Measurements from ENCODE around the gene NOTCH4.

Gene NOTCH4

GRCh38 chr6:32255199-32256153 is 31.6 kb upstream of the NOTCH4 start:
- peak; percentile 69 for DNase-seq
- Histone ChIP-seq H2AFZ (ENCODE audit: low read length) (no peak overlapping the region), H3K36me3 (replicated peaks; ENCODE audit: insufficient read depth, low read length) (no peaks in the 10 kb centered on the region), H3F3A (ENCODE audit: insufficient read depth, low read length) (peaks cover 17% of the 10 kb centered on the region), H3K79me2 (ENCODE audit: low read length) (no peaks in the 10 kb centered on the region), H3K9me2 (replicated peaks; ENCODE audit: insufficient read depth, low read length) (no peaks in the 10 kb centered on the region), H3K4me2 (ENCODE audit: low read depth, low read length) (peak overlapping the region; percentile 71), H3K9me3 (replicated peaks; ENCODE audit: insufficient read depth, low read length) (no peaks in the 10 kb centered on the region), H3K4me1 (ENCODE audit: low read length) (peaks cover 6% of the 10 kb centered on the region), H3K9ac (ENCODE audit: low read length) (no peak overlapping the region), H4K20me1 (ENCODE audit: insufficient read depth, low read length) (no peaks in the 10 kb centered on the region; the same call in 1 of the 2 replicates), H3K4me3 (ENCODE audit: low read length) (peak overlapping the region; percentile 33; the same call in 1 of the 2 replicates), H3K27ac (ENCODE audit: low read length) (no peak overlapping the region), H3K27me3 (replicated peaks; ENCODE audit: insufficient read depth, low read length) (peaks cover 69% of the 10 kb centered on the region)
- TF ChIP-seq, protein P1, sequence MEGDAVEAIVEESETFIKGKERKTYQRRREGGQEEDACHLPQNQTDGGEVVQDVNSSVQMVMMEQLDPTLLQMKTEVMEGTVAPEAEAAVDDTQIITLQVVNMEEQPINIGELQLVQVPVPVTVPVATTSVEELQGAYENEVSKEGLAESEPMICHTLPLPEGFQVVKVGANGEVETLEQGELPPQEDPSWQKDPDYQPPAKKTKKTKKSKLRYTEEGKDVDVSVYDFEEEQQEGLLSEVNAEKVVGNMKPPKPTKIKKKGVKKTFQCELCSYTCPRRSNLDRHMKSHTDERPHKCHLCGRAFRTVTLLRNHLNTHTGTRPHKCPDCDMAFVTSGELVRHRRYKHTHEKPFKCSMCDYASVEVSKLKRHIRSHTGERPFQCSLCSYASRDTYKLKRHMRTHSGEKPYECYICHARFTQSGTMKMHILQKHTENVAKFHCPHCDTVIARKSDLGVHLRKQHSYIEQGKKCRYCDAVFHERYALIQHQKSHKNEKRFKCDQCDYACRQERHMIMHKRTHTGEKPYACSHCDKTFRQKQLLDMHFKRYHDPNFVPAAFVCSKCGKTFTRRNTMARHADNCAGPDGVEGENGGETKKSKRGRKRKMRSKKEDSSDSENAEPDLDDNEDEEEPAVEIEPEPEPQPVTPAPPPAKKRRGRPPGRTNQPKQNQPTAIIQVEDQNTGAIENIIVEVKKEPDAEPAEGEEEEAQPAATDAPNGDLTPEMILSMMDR (IDR thresholded peaks at IDR 0.05; ENCODE audit: low read length) = peak; percentile 49
- no peak for TF ChIP-seq EZH2phosphoT487 (IDR thresholded peaks at IDR 0.05; ENCODE audit: low read length)
- no peak for TF ChIP-seq EZH2 (optimal IDR thresholded peaks at IDR 0.05; ENCODE audit: low read depth, low read length)

DNA sequence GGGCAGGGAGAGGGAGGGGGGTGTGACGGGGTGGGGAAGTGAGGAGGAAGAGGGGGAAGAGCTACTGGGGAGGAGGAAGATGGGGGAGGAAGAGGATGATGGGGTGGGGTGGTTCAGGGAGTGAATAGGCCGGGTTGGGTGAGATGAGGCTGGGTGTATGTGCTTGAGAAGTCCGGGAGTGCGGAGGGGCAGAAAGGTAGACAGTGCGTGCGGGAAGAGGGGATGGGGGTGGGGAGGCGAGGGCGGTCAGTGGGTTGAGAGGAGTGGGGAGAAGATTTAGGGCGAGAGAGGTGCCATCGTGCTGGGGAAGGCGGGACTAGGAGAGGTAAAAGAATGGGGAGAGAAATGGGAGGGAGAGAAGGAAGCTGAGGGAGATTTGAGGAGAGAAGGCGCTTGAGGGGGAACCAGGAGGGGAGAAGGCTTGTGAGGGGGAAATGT is 30.9 kb upstream of the NOTCH4 start:
- H2AFZ ChIP-seq (ENCODE audit: low read length) = no peak overlapping the region
- H3F3A ChIP-seq (ENCODE audit: insufficient read depth, low read length) = peaks cover 17% of the 10 kb centered on the region
- H3K79me2 ChIP-seq (ENCODE audit: low read length) = no peaks in the 10 kb centered on the region
- H3K9me3 ChIP-seq (replicated peaks; ENCODE audit: insufficient read depth, low read length) = no peaks in the 10 kb centered on the region
- peak overlapping the region; percentile 71; the same call in 1 of the 2 replicates for H3K4me2 ChIP-seq (ENCODE audit: low read depth, low read length)
- no peak overlapping the region for H3K27ac ChIP-seq (ENCODE audit: low read length)
- H3K4me1 ChIP-seq (ENCODE audit: low read length) = peaks cover 6% of the 10 kb centered on the region
- no peak for DNase-seq
- H3K9me2 ChIP-seq (replicated peaks; ENCODE audit: insufficient read depth, low read length) = no peaks in the 10 kb centered on the region
- H3K9ac ChIP-seq (ENCODE audit: low read length) = no peak overlapping the region
- no peaks in the 10 kb centered on the region for H3K36me3 ChIP-seq (replicated peaks; ENCODE audit: insufficient read depth, low read length)
- TF ChIP-seq EZH2phosphoT487 (IDR thresholded peaks at IDR 0.05; ENCODE audit: low read length) (no peak), EZH2 (optimal IDR thresholded peaks at IDR 0.05; ENCODE audit: low read depth, low read length) (no peak)
- TF ChIP-seq, protein P1 (IDR thresholded peaks at IDR 0.05; ENCODE audit: low read length) = no peak
- H3K27me3 ChIP-seq (replicated peaks; ENCODE audit: insufficient read depth, low read length) = peaks cover 65% of the 10 kb centered on the region
- peak overlapping the region; percentile 33; the same call in 1 of the 2 replicates for H3K4me3 ChIP-seq (ENCODE audit: low read length)
- H4K20me1 ChIP-seq (ENCODE audit: insufficient read depth, low read length) = no peaks in the 10 kb centered on the region; the same call in 1 of the 2 replicates

DNA sequence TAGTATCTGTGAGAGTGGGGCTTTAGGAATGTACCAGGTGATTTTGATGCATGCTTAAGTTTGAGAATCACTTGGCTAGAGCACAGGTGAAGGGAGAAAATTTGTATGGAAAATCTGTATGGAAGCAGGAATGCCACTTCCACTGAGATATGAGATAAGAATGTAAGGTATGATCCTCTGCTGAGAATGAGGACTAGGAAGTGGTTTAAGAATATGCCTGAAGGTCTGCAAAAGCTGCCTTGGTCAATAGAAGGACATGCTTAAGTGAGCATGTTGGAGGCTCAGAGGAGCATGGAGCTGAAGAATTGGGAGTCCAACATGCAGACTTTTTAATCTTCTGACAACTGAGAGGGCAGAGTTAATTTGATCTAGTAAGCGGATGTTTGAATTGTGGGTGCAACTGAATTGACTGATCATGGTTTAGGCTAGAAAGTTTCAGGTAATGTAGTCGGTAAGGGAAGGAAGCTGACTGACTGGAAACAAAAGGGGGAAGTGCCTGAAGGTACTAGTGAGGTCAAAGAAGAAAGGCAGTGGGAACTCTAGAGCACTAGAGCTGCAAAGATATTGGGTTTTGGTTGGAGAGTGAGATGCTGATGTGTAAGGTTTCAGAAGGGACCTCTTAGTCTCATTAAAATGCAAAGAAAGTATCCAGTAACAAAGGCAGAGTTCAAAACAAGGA is 28.6 kb upstream of the NOTCH4 start:
- Histone ChIP-seq H3K4me2 (ENCODE audit: low read depth, low read length) (no peak overlapping the region), H2AFZ (ENCODE audit: low read length) (no peak overlapping the region), H4K20me1 (ENCODE audit: insufficient read depth, low read length) (no peaks in the 10 kb centered on the region; the same call in 1 of the 2 replicates), H3K36me3 (replicated peaks; ENCODE audit: insufficient read depth, low read length) (no peaks in the 10 kb centered on the region), H3K4me1 (ENCODE audit: low read length) (peaks cover 6% of the 10 kb centered on the region), H3F3A (ENCODE audit: insufficient read depth, low read length) (peaks cover 17% of the 10 kb centered on the region), H3K27ac (ENCODE audit: low read length) (no peak overlapping the region), H3K9ac (ENCODE audit: low read length) (no peak overlapping the region), H3K27me3 (replicated peaks; ENCODE audit: insufficient read depth, low read length) (peaks cover 78% of the 10 kb centered on the region), H3K9me3 (replicated peaks; ENCODE audit: insufficient read depth, low read length) (no peaks in the 10 kb centered on the region), H3K79me2 (ENCODE audit: low read length) (no peaks in the 10 kb centered on the region), H3K4me3 (ENCODE audit: low read length) (no peak overlapping the region), H3K9me2 (replicated peaks; ENCODE audit: insufficient read depth, low read length) (no peaks in the 10 kb centered on the region)
- peak; percentile 14 for DNase-seq
- TF ChIP-seq EZH2phosphoT487 (IDR thresholded peaks at IDR 0.05; ENCODE audit: low read length) (no peak), EZH2 (optimal IDR thresholded peaks at IDR 0.05; ENCODE audit: low read depth, low read length) (no peak)
- TF ChIP-seq, protein P1 (IDR thresholded peaks at IDR 0.05; ENCODE audit: low read length) = no peak

Data from MM.1S (cell line).